ENCODE results near the gene PRKCA. TPM values are rescaled to one million over a fixed set of nuclear protein-coding genes. Genes with fewer than 3 reads are reported as not detected.

PRKCA gene
- total RNA-seq, 1 donor from 2014 or later: 29.0 TPM

GRCh38 chr17:66281661-66282369 is 20.6 kb upstream of the PRKCA start:
- no peak for DNase-seq
- intact Hi-C loops (cut with DNase I): no loop called here

GRCh38 chr17:66283296-66283934 is 19.0 kb upstream of the PRKCA start:
- intact Hi-C loops (cut with DNase I): no loop called here
- Histone ChIP-seq H3K4me3 (no peak overlapping the region), H3K27ac (no peak overlapping the region), H3K9me3 (no peaks in the 10 kb centered on the region), H3K36me3 (no peaks in the 10 kb centered on the region), H3K27me3 (ENCODE audit: low read depth) (no peaks in the 10 kb centered on the region), H3K4me1 (no peaks in the 10 kb centered on the region)
- ATAC-seq: no peak
- no peak for DNase-seq
- TF ChIP-seq CTCF (IDR thresholded peaks at IDR 0.05): no peak

More at GRCh38 chr17:66281661-66282369, 20.6 kb upstream of the PRKCA start:
- TF ChIP-seq CTCF (IDR thresholded peaks at IDR 0.05): no peak
- ATAC-seq: no peak
- no peaks in the 10 kb centered on the region for H3K9me3 ChIP-seq
- no peak overlapping the region for H3K4me3 ChIP-seq
- no peaks in the 10 kb centered on the region for H3K36me3 ChIP-seq
- no peaks in the 10 kb centered on the region for H3K4me1 ChIP-seq
- no peak overlapping the region for H3K27ac ChIP-seq
- no peaks in the 10 kb centered on the region for H3K27me3 ChIP-seq (ENCODE audit: low read depth)

- intact Hi-C loops (cut with DNase I): no loop called here
- Histone ChIP-seq H3K4me3 (no peak overlapping the region), H3K9me3 (no peaks in the 10 kb centered on the region), H3K36me3 (no peaks in the 10 kb centered on the region), H3K27ac (no peak overlapping the region), H3K4me1 (no peaks in the 10 kb centered on the region), H3K27me3 (ENCODE audit: low read depth) (no peaks in the 10 kb centered on the region)
- no peak for TF ChIP-seq CTCF (IDR thresholded peaks at IDR 0.05)
- DNase-seq: no peak
- no peak for ATAC-seq
Observed at GRCh38 chr17:66283971-66284370, 18.4 kb upstream of the PRKCA start.

- Histone ChIP-seq H3K4me1 (no peaks in the 10 kb centered on the region), H3K4me3 (no peak overlapping the region), H3K27me3 (ENCODE audit: low read depth) (no peaks in the 10 kb centered on the region), H3K9me3 (no peaks in the 10 kb centered on the region), H3K36me3 (no peaks in the 10 kb centered on the region), H3K27ac (no peak overlapping the region)
- intact Hi-C loops (cut with DNase I): no loop called here
- DNase-seq: no peak
- ATAC-seq: no peak
- TF ChIP-seq CTCF (IDR thresholded peaks at IDR 0.05): no peak
Observed at GRCh38 chr17:66285149-66285548, 17.3 kb upstream of the PRKCA start.

GRCh38 chr17:66287911-66288310 is 14.5 kb upstream of the PRKCA start:
- no peak overlapping the region for H3K4me3 ChIP-seq
- ATAC-seq: no peak
- no peak for TF ChIP-seq CTCF (IDR thresholded peaks at IDR 0.05)
- H3K9me3 ChIP-seq: no peaks in the 10 kb centered on the region
- no peaks in the 10 kb centered on the region for H3K36me3 ChIP-seq
- H3K27me3 ChIP-seq (ENCODE audit: low read depth): no peaks in the 10 kb centered on the region
- no peaks in the 10 kb centered on the region for H3K4me1 ChIP-seq
- no peak for DNase-seq
- intact Hi-C loops (cut with DNase I): no loop called here
- no peak overlapping the region for H3K27ac ChIP-seq
